Heart left ventricle (tissue), 13 donors: ENCODE results near the gene SLC24A5.

Source experiments
- CTCF ChIP-seq, 12 donors: fragments of 200-600 bp; sonication (generic) in 4 of 12; IDR thresholded peaks; one replicate each; pipeline versions ENCODE4 v1.5.0 to v1.8.0; 2018 to 2022; ENCODE audit warnings: antibody characterized with exemption in 12 of 12, mild to moderate bottlenecking in 5 of 12
- POLR2A ChIP-seq, 2 donors: fragments of 450-650 bp; IDR thresholded peaks; one replicate each; pipeline ENCODE4 v1.6.1; 2017; ENCODE audit warnings: antibody characterized with exemption in 2 of 2, mild to moderate bottlenecking in 2 of 2, moderate library complexity in 2 of 2
- donor health status: ischemic (EF 13 %, LVEDD 7.1; RV severe dilation, severe dysfunction).
- donor health status: DM: no; HTN: yes; CAD: no.
- donor health status: DM: no; HTN: no; CAD: no.
- donor health status: ischemic (EF 25% LVEDD 6.9; RV normal size, moderate dysfunction).
- donor health status: ischemic (EF 25% LVEDD 5.7; RV mildly dilated, moderate dysfunction).
- donor health status: ischemic (EF 35%, LVEDD 5.7; RV mildly dilated, moderate dysfunction).
- donor health status: nonischemic (EF 11% LVEDD 7.7; RV severe dilation, severe dysfunction).
- donor health status: DM: yes; HTN: yes; CAD: no.
- donor health status: PGD.
- donor health status: ischemic (EF 29% LVEDD 5.4; RV normal size, mild dysfunction).
- donor health status: nonischemic (EF 23%, LVEDD 6.1; RV moderate dilation, normal function).

- TF ChIP-seq CTCF (IDR thresholded peaks at IDR 0.05) (no peak), POLR2A (IDR thresholded peaks at IDR 0.05) (no peak)
Observed at GRCh38 chr15:48120745-48121144, at the start of gene SLC24A5.
